SK-N-MC (cell line): ENCODE results near the gene RAB11FIP5.

ENCODE experiments used
- EZH2 ChIP-seq: fragments of 200-600 bp; sonication (generic); IDR thresholded peaks from one replicate; pipeline ENCODE4 v1.6.1; 2017; ENCODE audit warnings: antibody characterized with exemption
- FOXP2 ChIP-seq: optimal IDR thresholded peaks from 2 replicates; pipeline ENCODE3; 2011; ENCODE audit warnings: mild to moderate bottlenecking, moderate library complexity; ENCODE audit not compliant: insufficient read depth; ENCODE audit errors: extremely low read length, control extremely low read depth
- POLR2AphosphoS5 ChIP-seq: IDR thresholded peaks from 2 replicates; pipeline ENCODE4 v1.6.1; 2012; ENCODE audit warnings: mild to moderate bottlenecking, low read depth, low read length, borderline replicate concordance

- TF ChIP-seq POLR2AphosphoS5 (no peak), EZH2 (no peak), FOXP2 (no peak)
These were observed 40.7 kb downstream of the RAB11FIP5 start for GRCh38 chr2:73072129-73072395.
